Endothelial cell of umbilical vein (primary cell): ENCODE results near the gene SLC25A21. TPM values are rescaled to one million over a fixed set of nuclear protein-coding genes. Genes with fewer than 3 reads are reported as not detected.

Experiments
- BruUV-seq: library from RNA; stranded (reverse); fragments of 400-500 nt; replicated peaks from 2 replicates; lab custom pipeline; 2021; lab: Mats Ljungman, UMichigan
- CTCF ChIA-PET: fragments of 300-600, 350-600 bp; sonication (Branson Sonifier 250); formaldehyde crosslinking; loops from one replicate; lab custom pipeline; 2021; ENCODE audit warnings: antibody characterized with exemption, inconsistent platforms; lab: Charles Lee
- POLR2A ChIA-PET: fragments of 300-600, 350-600 bp; sonication (Branson Sonifier 250); formaldehyde crosslinking; loops from one replicate; lab custom pipeline; 2021; ENCODE audit warnings: antibody characterized with exemption, inconsistent platforms; lab: Charles Lee
- DNase-seq: peaks from one replicate; pipeline ENCODE4 v3.0.0-alpha.2; 2011; ENCODE audit warnings: low read depth, low spot score
- FAIRE-seq: peaks from 2 replicates; lab custom pipeline; 2011; peaks lifted over from hg19 to GRCh38; lab: Jason Lieb, UNC
- H2AFZ ChIP-seq: 2 replicates; pipeline ENCODE4 v1.6.0; 2012; ENCODE audit warnings: low read depth, low read length, control low read depth, inconsistent platforms
- H3K27ac ChIP-seq: 2 replicates; pipeline ENCODE4 v1.5.1; 2011; ENCODE audit warnings: low read depth, mild to moderate bottlenecking, control low read depth, low read length, moderate library complexity; ENCODE audit not compliant: insufficient read depth
- H3K27me3 ChIP-seq, 2 experiments: 2 replicates each; pipeline versions ENCODE4 v1.6.0 to v1.6.1; 2011; ENCODE audit warnings: low read length in 2 of 2, mixed read lengths in 1 of 2; ENCODE audit not compliant: control insufficient read depth in 2 of 2, insufficient read depth in 2 of 2
- H3K36me3 ChIP-seq, 2 experiments: 2 replicates in 1 of 2; 3 replicates in 1 of 2; pipeline ENCODE4 v1.5.1; 2011; ENCODE audit warnings: low read length in 2 of 2, mild to moderate bottlenecking in 1 of 2, moderate library complexity in 1 of 2; ENCODE audit not compliant: control insufficient read depth in 2 of 2, insufficient read depth in 2 of 2; ENCODE audit errors: extremely low read depth in 1 of 2
- H3K4me1 ChIP-seq: 3 replicates; pipeline ENCODE4 v1.5.1; 2011; ENCODE audit warnings: mild to moderate bottlenecking, low read length; ENCODE audit not compliant: control insufficient read depth, insufficient read depth; ENCODE audit errors: extremely low read depth
- H3K4me2 ChIP-seq: 2 replicates; pipeline ENCODE4 v1.6.1; 2011; ENCODE audit warnings: low read length, control low read depth, mixed read lengths; ENCODE audit not compliant: insufficient read depth
- H3K4me3 ChIP-seq, 3 experiments: fragments of 200-600 bp in 1 of 3; sonication (generic), shearing (Covaris generic) in 1 of 3; replicated peaks in 1 of 3; 2 replicates each; pipeline ENCODE4 v1.5.1; 2011 to 2016; ENCODE audit warnings: control low read depth in 3 of 3, low read length in 3 of 3, mild to moderate bottlenecking in 2 of 3, inconsistent platforms in 1 of 3, low read depth in 1 of 3, moderate library complexity in 1 of 3; ENCODE audit not compliant: insufficient read depth in 1 of 3
- H3K79me2 ChIP-seq: 2 replicates; pipeline ENCODE4 v1.6.0; 2012; ENCODE audit warnings: low read length, inconsistent platforms; ENCODE audit not compliant: control insufficient read depth, insufficient read depth
- H3K9ac ChIP-seq: replicated peaks from 2 replicates; pipeline ENCODE3; 2011; ENCODE audit warnings: low read length, control low read depth; ENCODE audit not compliant: insufficient read depth; ENCODE audit errors: extremely low read depth
- H3K9me1 ChIP-seq: replicated peaks from 3 replicates; pipeline ENCODE4 v1.6.0; 2011; ENCODE audit warnings: mild to moderate bottlenecking, low read length; ENCODE audit not compliant: control insufficient read depth, insufficient read depth; ENCODE audit errors: extremely low read depth
- H3K9me3 ChIP-seq: replicated peaks from 2 replicates; pipeline ENCODE4 v1.5.1; 2012; ENCODE audit warnings: low read length, inconsistent platforms; ENCODE audit not compliant: control insufficient read depth, insufficient read depth
- H4K20me1 ChIP-seq: replicated peaks from 2 replicates; pipeline ENCODE3; 2011; ENCODE audit warnings: mild to moderate bottlenecking, low read length; ENCODE audit not compliant: control insufficient read depth, insufficient read depth; ENCODE audit errors: extremely low read depth
- EZH2 ChIP-seq: IDR thresholded peaks from 2 replicates; pipeline ENCODE4 v1.6.1; 2012; ENCODE audit warnings: borderline replicate concordance, low read depth, mild to moderate bottlenecking, moderate library complexity, low read length, inconsistent platforms; ENCODE audit not compliant: severe bottlenecking
- FOS ChIP-seq: IDR thresholded peaks from 2 replicates; pipeline ENCODE4 v1.6.1; 2011; ENCODE audit warnings: mild to moderate bottlenecking, low read length, moderate library complexity, borderline replicate concordance; ENCODE audit not compliant: insufficient read depth
- GATA2 ChIP-seq: IDR thresholded peaks from 2 replicates; pipeline ENCODE4 v1.7.0; 2011; ENCODE audit warnings: low read depth, mild to moderate bottlenecking, moderate library complexity, mixed read lengths, low read length; ENCODE audit not compliant: insufficient read length, insufficient read depth
- JUN ChIP-seq: IDR thresholded peaks from 2 replicates; pipeline ENCODE4 v1.6.1; 2011; ENCODE audit warnings: borderline replicate concordance, low read depth; ENCODE audit not compliant: insufficient read length, insufficient read depth
- MYC ChIP-seq: IDR thresholded peaks from one replicate; pipeline ENCODE4 v1.6.1; 2011; ENCODE audit warnings: mild to moderate bottlenecking, low read depth, low read length
- POLR2A ChIP-seq: IDR thresholded peaks from 2 replicates; pipeline ENCODE4 v1.6.1; 2012; ENCODE audit warnings: low read depth, mild to moderate bottlenecking, control low read depth, low read length
- POLR2AphosphoS5 ChIP-seq: IDR thresholded peaks from 2 replicates; pipeline ENCODE4 v1.6.1; 2012; ENCODE audit warnings: low read depth, mild to moderate bottlenecking, control low read depth, low read length, moderate library complexity; ENCODE audit not compliant: insufficient read depth
- dilution Hi-C: fragments of 300-500 bp; cut with MboI; formaldehyde crosslinking; loops from one replicate; pipeline ENCODE4 v1.15.0; 2019; ENCODE audit warnings: low sequenced_read_pairs; ENCODE audit not compliant: extremely low pct_ligation_motif_present
- intact Hi-C: fragments of 100-400 bp; cut with micrococcal nuclease; formaldehyde crosslinking; loops from one replicate; pipeline ENCODE4 v1.10.0; 2022
- polyA plus RNA-seq, 4 experiments: library from polyadenylated mRNA; depleted of rRNA in 3 of 4; stranded (reverse) in 3 of 4; unstranded in 1 of 4; fragments of >200 nt; gene quantifications; 2 replicates each; pipeline versions ENCODE4 v1.2.1 to v1.2.3, GENCODE V29; 2011 to 2012; ENCODE audit warnings: missing spikeins in 1 of 4
- total RNA-seq: library from RNA; stranded (reverse); gene quantifications from 2 replicates; pipeline ENCODE4 v1.2.3, GENCODE V29; 2021
- TF ChIP-seq, protein P1 (sequence below): IDR thresholded peaks from 2 replicates; pipeline ENCODE4 v1.6.1; 2011; ENCODE audit not compliant: insufficient read depth, insufficient read length
- TF ChIP-seq, protein P2 (sequence below), 2 donors: IDR thresholded peaks; 1 replicate in 1 of 2; 2 replicates in 1 of 2; pipeline ENCODE4 v1.5.1; 2011; ENCODE audit warnings: low read length in 2 of 2, mild to moderate bottlenecking in 2 of 2, moderate library complexity in 2 of 2, control low read depth in 1 of 2, inconsistent platforms in 1 of 2, low read depth in 1 of 2; ENCODE audit not compliant: insufficient read depth in 1 of 2; ENCODE audit errors: extremely low read depth in 1 of 2

The SLC25A21 gene
- total and polyA plus RNA-seq, 2 donors (not counting 3 experiments of a cell fraction or from before 2014, with no cell fraction given) = 0.98 to 1.4 TPM

DNA sequence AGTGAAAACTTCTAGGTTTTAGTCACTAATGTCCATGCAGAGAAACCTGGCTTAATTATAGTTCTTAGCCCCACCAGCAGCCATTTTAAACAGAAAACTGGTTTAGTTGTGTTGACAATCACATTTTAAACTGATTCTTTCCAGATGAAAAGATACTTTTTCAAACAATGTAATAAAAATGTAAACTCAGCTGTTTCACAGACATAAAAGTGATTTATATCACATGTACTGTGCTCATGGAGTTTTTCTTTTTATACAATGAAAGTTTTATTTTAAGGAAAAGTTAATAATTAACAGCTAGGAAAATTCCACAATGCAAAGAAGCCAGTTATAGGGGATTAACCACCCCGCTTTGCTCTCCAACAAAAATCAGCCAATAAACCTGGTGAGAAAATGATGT is 381.0 kb downstream of the SLC25A21 start:
- ChIA-PET POLR2A (no interaction called here), CTCF (no interaction called here)
- no peaks in the 10 kb centered on the region for H3K36me3 ChIP-seq
- H4K20me1 ChIP-seq = no peaks in the 10 kb centered on the region
- no peak overlapping the region for H3K4me3 ChIP-seq
- no peaks in the 10 kb centered on the region for H3K4me1 ChIP-seq
- intact Hi-C loops = no loop called here
- no peak overlapping the region for H2AFZ ChIP-seq
- DNase-seq = no peak
- H3K79me2 ChIP-seq = no peaks in the 10 kb centered on the region
- no peak overlapping the region for H3K9ac ChIP-seq
- no peaks in the 10 kb centered on the region for H3K9me3 ChIP-seq
- peaks cover 6 to 9% of the 10 kb centered on the region in 2 experiments for H3K27me3 ChIP-seq
- no TSS peak for BruUV-seq
- TF ChIP-seq EZH2 (no peak), MYC (no peak), FOS (no peak), GATA2 (no peak), POLR2A (no peak), JUN (no peak), POLR2AphosphoS5 (no peak)
- TF ChIP-seq, protein P1, sequence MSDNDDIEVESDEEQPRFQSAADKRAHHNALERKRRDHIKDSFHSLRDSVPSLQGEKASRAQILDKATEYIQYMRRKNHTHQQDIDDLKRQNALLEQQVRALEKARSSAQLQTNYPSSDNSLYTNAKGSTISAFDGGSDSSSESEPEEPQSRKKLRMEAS = no peak
- TF ChIP-seq, protein P2, sequence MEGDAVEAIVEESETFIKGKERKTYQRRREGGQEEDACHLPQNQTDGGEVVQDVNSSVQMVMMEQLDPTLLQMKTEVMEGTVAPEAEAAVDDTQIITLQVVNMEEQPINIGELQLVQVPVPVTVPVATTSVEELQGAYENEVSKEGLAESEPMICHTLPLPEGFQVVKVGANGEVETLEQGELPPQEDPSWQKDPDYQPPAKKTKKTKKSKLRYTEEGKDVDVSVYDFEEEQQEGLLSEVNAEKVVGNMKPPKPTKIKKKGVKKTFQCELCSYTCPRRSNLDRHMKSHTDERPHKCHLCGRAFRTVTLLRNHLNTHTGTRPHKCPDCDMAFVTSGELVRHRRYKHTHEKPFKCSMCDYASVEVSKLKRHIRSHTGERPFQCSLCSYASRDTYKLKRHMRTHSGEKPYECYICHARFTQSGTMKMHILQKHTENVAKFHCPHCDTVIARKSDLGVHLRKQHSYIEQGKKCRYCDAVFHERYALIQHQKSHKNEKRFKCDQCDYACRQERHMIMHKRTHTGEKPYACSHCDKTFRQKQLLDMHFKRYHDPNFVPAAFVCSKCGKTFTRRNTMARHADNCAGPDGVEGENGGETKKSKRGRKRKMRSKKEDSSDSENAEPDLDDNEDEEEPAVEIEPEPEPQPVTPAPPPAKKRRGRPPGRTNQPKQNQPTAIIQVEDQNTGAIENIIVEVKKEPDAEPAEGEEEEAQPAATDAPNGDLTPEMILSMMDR (IDR thresholded peaks at IDR 0.05; ENCODE audit: extremely low read depth in 1 of 2, insufficient read depth in 1 of 2, low read depth in 1 of 2, low read length in 2 of 2) = no peak
- no peaks in the 10 kb centered on the region for H3K9me1 ChIP-seq
- dilution Hi-C loops = no loop called here
- no peak overlapping the region for H3K27ac ChIP-seq
- no peak overlapping the region for H3K4me2 ChIP-seq
- no peak for FAIRE-seq
